Erythroblast (primary cell): ENCODE measurements around the gene TIMMDC1.
A peak's percentile ranks its signal among the peaks of the same experiment; 100 is the strongest.

Experiments
- DNase-seq, 2 experiments: peaks; one replicate each; lab custom pipeline; 2025; lab: John Stamatoyannopoulos, UW
- GATA1 ChIP-seq: IDR thresholded peaks from 2 replicates; pipeline ENCODE4 v1.6.1; 2011; ENCODE audit warnings: low read depth, mild to moderate bottlenecking, control low read depth, low read length, moderate library complexity
- POLR2A ChIP-seq: IDR thresholded peaks from 2 replicates; pipeline ENCODE4 v1.6.1; 2011; ENCODE audit warnings: mild to moderate bottlenecking, low read length

Gene TIMMDC1, protein sequence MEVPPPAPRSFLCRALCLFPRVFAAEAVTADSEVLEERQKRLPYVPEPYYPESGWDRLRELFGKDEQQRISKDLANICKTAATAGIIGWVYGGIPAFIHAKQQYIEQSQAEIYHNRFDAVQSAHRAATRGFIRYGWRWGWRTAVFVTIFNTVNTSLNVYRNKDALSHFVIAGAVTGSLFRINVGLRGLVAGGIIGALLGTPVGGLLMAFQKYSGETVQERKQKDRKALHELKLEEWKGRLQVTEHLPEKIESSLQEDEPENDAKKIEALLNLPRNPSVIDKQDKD

GRCh38 chr3:119498186-119499011 lies at the start of gene TIMMDC1:
TSS of gene TIMMDC1 (plus strand) at chr3:119498547. CDS start at chr3:119498734, 187 bp downstream.
- no peak for TF ChIP-seq GATA1
- TF ChIP-seq POLR2A: peak; percentile 97
- DNase-seq: peak; percentile 97

DNA sequence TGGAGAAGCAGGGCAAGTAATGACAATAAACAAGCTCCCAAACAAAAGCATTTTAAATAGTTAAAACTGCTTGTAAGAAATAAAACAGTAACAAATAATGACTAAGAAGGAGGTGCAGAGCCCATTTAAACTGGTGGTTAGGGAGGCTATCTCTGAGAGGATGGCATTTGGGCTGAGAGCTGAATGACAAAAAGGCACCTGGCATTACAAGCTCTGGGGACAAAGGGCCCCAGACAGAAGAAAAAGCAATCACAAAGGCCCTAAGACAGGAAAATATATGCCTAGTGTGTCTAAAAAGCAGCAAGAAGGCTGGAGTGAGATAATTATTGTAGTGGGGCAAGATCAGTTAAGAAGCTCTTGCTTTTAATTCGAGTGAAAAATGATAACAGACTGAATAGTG lies 44.5 kb upstream of the TIMMDC1 start:
- no peak for TF ChIP-seq GATA1
- no peak for TF ChIP-seq POLR2A
- DNase-seq: peak in 1 of 2 experiments; percentile 8

GRCh38 chr3:119456469-119456868 lies 41.9 kb upstream of the TIMMDC1 start:
- DNase-seq: peak; percentile 5 to 53
- TF ChIP-seq GATA1: no peak
- no peak for TF ChIP-seq POLR2A

DNA sequence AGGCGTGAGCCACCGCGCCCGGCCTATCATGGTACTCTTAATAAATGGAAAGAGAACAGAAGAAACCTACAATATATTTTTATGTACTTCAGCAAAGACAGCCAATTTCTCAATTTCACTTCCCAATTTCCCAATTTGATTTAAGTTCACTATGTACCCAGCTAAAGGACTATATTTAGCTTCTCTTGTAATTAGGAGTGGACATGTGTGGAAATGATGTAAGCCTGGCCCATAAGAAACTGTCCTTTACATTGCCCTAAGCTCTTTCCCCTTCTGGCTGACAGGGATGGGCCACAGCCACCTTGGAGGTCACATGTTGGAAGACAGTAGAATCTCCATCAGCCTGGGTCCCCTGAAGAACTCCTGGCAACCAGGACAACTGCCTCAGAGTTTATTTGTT lies 41.1 kb upstream of the TIMMDC1 start:
- no peak for TF ChIP-seq GATA1
- TF ChIP-seq POLR2A: no peak
- DNase-seq: no peak

GRCh38 chr3:119463171-119464169 lies 34.9 kb upstream of the TIMMDC1 start, which contains the start of gene TMEM39A:
TSS of gene TMEM39A (minus strand) at chr3:119463615. CDS start at chr3:119462074, 1,541 bp downstream.
- no peak for TF ChIP-seq GATA1
- TF ChIP-seq POLR2A: peak; percentile 100
- DNase-seq: peak; percentile 99

DNA sequence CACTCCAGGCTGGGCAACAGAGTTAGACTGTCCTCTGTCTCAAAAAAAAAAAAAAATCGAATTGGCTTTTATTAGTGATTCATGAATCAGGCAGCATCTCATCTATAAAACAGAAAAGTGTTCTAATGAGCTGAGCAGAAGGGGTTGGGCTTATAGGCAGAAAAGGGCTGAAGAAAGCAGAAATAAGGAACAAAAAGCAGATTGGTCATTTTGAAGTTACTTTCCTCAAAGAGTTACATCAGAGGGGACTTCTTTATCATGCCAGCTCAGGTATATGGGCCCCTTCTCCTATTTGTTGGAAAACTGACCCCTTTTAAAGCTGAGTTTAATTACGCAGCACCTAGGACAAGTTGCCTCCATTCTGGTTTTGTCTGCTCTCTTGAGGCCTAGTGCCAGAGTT lies 30.3 kb upstream of the TIMMDC1 start:
- DNase-seq: no peak
- no peak for TF ChIP-seq GATA1
- TF ChIP-seq POLR2A: no peak

DNA sequence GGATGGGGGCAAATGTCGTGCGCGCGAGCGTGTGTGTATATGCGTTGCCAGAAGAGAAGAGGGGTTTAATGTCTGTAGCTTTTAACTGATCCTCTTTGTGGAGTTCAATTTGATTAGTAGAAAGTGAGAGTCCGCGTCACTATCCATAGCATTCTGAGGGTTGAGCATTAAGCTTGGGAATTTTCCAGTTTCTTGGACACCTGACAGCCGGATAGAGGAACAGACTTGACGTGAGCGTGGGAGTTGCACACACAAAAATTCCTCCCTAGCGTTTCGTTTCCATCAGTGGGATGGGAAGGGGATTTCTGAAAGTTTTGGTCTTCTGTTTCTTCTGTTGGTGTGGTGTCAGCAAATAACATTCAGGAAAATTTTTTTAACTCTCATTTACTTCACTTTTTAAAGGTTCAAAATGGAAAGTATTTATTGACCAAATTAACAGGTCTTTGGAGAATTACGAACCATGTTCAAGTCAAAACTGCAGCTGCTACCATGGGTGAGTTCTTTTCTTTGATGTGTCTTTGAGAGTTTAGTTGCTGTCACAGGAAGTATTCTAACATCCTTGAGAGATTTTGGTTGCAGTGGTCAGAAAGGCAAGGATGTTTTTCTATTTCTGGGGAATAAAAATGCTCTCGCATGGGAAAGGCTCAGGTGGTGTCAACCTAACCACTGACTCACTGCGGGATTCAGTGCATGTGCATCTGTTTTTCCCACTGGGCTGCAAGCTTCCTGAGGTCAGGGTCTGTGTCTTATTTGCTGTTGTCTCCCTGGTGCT lies 28.7 kb upstream of the TIMMDC1 start:
- DNase-seq: no peak
- TF ChIP-seq POLR2A: no peak
- TF ChIP-seq GATA1: no peak

DNA sequence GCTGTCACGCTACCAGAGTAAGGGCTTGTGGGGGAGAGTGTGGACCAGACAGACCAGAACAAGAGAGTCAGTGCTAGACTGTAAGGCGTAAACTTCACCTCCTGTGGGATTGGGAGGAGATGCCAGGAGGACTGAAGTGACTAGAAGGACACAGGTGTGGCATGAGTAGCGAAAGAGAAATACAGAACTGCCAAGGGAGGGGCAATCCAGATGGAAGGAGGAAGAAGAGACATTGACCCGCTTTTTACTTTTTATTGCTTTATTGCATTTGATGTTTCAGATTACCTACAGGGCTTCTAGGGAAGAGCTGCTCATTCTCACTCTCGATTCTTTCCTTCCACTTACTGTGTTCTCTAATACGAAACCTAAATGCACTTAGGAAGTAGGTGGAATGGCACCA lies 27.5 kb upstream of the TIMMDC1 start:
- no peak for DNase-seq
- TF ChIP-seq POLR2A: no peak
- no peak for TF ChIP-seq GATA1

DNA sequence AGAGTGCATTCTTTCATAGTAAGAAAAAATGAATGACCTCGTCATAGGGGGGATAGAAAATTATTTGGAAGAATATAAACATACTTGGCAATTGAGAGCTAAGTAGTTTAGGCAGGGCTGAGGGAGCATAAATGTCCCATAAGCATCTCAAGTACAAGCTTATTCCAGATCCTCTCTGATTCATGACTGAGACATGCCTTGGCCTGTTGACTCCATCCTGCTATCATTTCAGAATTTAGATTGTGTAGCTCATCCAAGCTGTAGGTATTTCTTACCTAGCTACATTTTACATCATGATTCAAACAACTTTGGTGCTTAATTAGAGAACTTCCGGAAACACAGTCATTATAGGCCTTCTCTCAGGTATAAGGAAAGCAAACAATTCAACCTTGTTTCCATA lies 17.3 kb upstream of the TIMMDC1 start:
- no peak for TF ChIP-seq POLR2A
- TF ChIP-seq GATA1: no peak
- no peak for DNase-seq

GRCh38 chr3:119483101-119483500 lies 15.2 kb upstream of the TIMMDC1 start:
- TF ChIP-seq GATA1: no peak
- no peak for TF ChIP-seq POLR2A
- no peak for DNase-seq

- DNase-seq: no peak
- TF ChIP-seq GATA1: no peak
- no peak for TF ChIP-seq POLR2A
Observed at GRCh38 chr3:119485563-119485962, 12.8 kb upstream of the TIMMDC1 start.

DNA sequence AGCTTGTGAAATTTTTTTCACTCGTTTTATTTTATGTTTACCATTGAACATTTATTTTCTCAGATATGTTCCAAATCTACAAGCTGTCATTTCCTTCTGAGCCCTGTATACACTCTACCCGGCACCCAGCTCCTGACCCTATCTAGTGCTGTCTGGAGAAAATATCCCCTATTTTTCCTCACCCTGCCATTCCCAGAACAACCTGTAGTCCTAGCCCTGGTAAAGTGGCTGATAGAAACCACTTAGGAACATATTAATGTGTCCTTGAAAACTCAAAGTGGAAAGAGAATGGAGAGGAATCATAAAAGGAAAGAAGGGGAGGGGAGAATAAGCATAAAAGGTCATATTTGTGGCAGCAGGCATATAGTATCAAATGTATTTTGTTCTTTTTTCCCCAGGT lies 8.2 kb upstream of the TIMMDC1 start:
- DNase-seq: no peak
- TF ChIP-seq POLR2A: no peak
- no peak for TF ChIP-seq GATA1
